Endometrial microvascular endothelial cells (primary cell): ENCODE data around the gene HSPB6. TPM values are rescaled to one million over a fixed set of nuclear protein-coding genes. Genes with fewer than 3 reads are reported as not detected.
"Not testable (repeated sequence)": the region's sequence is repeated elsewhere in the genome, so short reads cannot be mapped to it uniquely, and the experiment has no call there.

ENCODE experiments used
- in situ Hi-C: cut with HindIII; loops from 2 replicates; pipeline ENCODE4 v1.10.0; 2017; ENCODE audit warnings: low sequenced_read_pairs, low pct_unique_long_range_greater_than_20kb; ENCODE audit errors: inconsistent ontology term
- total RNA-seq: library from RNA; depleted of rRNA; stranded (reverse); fragments of >200 nt; gene quantifications from one replicate; pipeline ENCODE4 v1.2.3, GENCODE V29; 2015; ENCODE audit errors: inconsistent ontology term

Gene HSPB6, protein sequence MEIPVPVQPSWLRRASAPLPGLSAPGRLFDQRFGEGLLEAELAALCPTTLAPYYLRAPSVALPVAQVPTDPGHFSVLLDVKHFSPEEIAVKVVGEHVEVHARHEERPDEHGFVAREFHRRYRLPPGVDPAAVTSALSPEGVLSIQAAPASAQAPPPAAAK
- total RNA-seq, result not detected

DNA sequence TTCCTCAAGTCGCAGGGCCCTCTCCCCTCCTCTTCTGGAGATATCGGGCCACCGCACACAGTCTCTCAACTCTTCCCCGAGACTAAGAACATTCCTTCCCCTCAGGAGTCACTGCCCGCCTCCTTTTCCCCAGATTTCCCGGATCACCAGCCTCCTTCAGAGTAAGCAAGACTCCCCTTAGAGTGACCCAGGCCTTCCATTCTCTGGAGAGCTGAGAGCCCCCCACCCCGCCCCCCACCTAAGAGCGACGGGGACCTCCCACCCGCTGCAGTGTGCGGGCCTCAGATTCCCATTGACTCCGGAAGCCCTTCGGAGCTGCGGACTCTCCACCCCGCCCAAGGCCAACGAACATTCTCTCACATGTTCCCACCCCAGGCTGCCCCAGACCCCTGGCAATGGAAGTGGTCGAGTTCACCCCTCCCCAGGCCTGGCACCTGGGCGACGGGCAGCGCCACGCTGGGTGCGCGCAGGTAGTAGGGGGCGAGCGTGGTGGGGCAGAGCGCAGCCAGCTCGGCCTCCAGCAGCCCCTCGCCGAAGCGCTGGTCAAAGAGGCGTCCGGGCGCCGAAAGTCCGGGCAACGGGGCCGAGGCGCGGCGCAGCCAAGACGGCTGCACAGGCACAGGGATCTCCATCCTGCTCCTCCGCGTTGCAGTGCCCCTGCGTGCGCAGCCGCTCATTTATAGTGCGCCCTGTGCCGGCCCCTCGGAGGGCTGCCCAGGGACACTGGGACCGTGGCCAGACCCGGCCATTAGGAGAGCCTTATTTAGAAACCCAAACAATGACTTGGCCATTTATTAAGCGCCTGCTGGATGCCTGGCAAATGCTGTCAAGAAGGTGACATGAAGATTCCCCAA lies at the start of gene HSPB6:
Gene HSPB6, minus strand, starts transcription at position 653 of the 854 bp plus-strand sequence. Its CDS starts 21 bp downstream, at position 632.
- in situ Hi-C loops, result no loop called here

DNA sequence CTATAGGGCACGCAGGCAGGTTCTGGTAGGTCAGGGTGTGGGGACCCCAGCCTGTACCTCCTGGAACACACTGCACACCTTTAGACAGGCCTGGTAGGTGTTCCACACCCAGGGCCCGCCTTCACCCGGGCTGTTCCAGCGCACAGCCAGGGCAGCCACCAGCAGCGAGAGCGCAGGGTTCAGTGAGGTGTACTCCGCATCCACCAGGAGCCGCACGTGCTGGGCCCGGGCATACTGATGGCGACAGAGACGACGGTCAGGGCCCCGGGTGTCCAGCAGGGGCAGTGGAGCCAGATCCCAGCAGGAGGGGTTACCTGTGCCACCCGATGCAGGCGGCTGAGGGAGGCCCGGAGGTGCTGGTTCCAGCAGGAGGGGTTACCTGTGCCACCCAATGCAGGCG lies 49.8 kb upstream of the HSPB6 start:
- in situ Hi-C loops, result no loop called here

DNA sequence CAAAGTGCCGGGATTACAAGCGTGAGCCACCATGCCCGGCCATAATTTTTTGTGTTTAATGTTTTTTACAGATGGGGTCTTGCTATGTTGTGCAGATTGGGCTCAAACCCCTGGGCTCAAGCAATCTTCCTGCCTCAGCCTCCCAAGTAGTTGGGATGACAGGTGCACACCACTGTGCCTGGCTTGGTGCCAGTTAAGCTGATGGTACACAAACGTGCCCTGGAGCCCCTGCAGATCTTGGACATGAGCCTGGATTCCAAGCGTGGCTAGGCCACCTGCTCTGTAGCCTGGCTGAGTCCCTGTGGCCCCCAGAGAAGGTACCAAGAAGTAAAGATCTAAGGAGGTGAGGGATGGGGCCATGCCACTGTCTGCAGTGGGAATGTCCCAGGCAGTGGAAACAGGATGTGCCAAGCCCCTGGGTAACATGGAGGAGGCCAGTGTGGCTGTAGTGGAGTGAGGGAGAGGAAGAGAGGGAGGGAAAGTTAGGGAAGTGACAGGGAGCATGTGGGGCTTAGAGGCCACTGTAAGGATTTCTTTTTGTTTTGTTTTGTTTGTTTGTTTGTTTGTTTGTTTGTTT lies 48.8 kb upstream of the HSPB6 start:
- in situ Hi-C loops, result no loop called here

DNA sequence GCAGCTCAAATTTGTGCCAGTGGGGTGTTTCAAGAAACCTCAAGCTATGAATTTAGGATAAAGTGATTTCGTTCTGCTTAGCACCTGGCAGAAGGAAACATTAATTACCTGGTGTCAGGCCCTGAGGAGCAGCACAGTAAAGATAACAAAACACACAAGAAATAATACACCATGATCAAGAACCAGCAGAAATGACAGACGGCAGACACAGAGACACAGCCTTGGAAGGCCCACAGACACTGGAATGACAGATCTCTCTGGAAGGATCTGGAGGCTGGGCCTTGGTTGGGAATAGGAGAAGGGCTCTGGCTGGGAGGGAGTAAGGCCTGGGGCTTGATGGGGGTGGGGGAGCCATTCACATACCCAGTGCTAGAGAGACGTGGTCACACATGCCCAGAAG lies 45.0 kb upstream of the HSPB6 start:
- in situ Hi-C loops, result no loop called here

DNA sequence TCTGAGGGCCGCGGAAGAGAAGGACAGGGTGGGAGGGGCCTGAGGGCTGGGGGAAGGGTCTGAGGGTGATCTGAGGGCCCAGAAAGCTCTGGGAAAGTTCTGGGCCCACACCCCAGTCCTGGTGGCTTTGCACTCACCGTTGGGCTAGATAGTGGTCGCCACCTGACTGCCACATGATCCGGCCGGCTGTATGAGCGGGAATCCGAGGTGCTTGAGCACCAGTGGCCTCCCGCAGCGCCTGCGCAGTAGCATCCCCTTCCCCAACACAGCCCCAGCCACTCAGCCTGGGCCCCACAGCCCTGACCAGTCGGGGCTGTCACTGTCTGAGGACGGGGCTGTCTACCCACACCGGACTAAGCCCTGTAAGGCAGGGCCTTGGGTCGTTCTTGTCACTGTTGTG lies 40.8 kb upstream of the HSPB6 start:
- in situ Hi-C loops, result no loop called here

DNA sequence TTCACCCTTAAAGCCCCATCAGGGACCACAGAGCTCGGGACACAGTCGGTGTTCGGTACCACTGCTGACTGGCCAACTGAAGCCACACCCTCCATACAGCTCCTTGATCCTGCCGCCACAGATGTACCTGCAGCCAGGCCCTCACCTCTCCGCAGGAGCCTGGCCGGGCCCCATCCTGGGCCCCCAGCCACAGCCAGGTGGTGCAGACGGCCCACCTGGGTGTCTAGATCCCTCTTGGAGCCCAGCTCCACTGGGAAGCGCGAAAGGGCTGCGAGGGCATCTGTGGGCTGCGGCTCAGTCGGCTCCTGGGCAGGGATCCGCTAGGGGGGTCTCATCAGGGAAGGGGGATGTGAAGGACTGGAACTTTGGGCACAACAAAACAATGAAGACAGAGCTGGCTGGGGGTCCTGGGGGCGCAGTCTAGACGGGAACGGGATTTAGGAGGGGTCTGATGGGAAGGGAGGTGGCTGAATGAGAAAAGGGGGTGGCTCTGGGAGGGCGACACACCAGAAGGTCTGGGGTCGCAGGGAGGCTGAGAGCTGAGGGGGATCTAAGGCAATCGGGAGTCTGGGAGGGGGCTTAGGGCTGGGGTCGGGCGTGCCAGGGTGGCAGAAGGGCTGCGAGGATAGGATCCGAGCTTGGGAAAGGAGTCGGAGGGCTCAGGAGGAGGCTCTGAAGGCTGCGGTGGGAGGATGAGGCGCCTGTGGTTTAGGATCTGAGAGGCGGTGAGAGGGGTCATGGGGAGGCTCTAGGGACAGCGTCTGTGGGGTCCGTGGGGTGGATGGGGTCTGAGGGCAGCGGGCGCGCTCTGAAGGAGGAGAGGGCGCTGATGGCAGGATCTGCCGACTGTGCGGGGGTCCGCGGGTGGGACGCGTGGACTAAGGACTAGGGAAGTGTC lies 40.1 kb upstream of the HSPB6 start:
- in situ Hi-C loops, result no loop called here

DNA sequence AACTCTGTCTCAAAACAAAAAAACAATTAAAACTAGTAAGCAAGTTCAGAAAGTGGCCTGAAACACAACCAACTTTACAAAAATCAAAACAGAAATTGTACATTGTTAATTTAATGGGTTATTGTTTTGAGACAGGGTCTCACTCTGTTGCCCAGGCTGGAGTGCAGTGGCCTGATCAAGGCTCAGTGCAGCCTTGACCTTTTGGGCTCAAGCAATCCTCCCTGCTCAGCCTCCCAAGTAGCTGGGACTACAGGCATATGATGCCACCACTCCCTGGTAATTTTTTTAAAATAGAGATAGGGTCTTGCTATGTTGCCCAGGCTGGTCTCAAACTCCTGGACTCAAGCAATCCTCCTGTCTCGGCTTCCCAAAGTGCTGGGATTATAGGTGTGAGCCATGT lies 38.7 kb upstream of the HSPB6 start:
- in situ Hi-C loops, result not testable (repeated sequence)

DNA sequence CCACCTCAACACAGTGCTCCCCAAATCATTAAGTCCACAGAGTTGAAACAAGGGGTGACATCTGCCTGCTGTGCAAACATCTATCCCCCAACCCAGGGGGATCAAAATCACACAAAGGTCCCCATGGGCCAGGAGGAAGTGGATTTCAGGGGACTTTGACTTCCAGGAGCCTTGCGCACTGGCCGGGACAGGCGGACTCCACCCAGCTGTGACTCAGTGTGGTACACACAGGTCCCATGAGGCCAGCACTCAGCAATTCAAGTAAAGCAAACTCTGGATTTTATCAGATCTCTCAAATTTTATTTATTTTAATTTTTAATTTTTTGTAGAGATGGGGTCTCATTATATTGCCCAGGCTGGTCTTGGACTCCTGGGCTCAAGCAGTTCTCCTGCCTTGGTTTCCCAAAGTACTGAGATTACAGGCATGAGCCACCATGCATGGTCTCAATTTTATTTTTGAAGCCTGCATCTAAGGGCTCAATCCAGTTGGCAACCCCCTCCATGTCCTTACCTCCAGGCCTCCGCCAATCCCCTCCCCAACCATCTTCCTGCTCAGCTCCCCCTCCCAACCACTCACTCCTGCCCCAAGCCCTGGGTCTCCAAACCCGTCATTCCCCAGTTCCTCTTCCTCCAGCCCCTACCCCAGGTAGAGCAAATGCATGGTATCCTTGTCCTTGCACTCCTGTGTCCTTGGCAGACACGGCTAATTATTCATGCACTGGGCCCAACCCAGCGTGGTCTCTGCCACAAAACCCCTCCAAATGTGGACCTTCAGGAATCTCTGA lies 36.7 kb upstream of the HSPB6 start:
- in situ Hi-C loops, result no loop called here

DNA sequence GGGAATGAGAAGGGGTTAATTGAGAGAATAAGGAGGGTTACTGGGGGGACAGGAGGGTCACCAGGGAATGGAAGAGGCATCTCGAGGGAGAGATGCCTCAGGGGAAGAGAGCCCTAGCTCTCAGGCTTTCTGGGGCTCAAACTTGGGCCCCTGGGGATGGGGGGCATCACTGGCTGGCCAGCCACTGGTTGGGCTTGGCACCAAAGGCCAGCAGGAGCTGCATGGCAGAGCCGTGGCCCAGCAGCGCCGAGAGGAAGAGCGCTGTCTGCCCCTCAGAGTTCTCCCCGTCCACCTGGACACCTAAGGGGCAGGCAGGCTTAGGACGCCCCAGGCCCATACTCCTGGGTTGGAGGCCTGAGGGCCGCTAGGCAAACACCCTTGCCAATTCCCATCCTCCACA lies 36.1 kb upstream of the HSPB6 start:
- in situ Hi-C loops, result no loop called here

DNA sequence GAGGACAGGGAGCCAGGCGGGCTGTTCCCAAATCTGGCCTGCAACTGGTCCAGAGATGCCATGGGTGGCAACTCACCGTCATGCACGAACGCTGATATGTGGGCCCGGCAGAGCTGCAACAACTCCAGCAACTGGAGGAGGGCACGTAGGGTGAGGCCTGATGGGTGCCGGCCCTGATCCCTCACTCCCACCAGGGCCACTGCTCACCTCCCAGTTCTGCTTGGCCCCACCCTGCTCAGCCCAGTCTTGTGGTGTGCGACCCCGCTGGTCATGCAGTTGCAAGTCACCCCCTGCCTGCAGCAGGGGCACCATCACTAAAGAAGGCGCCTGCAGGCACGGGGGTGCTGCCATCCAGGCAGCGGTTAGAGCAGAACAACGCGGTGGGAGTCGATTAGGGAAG lies 35.5 kb upstream of the HSPB6 start:
- in situ Hi-C loops, result no loop called here

DNA sequence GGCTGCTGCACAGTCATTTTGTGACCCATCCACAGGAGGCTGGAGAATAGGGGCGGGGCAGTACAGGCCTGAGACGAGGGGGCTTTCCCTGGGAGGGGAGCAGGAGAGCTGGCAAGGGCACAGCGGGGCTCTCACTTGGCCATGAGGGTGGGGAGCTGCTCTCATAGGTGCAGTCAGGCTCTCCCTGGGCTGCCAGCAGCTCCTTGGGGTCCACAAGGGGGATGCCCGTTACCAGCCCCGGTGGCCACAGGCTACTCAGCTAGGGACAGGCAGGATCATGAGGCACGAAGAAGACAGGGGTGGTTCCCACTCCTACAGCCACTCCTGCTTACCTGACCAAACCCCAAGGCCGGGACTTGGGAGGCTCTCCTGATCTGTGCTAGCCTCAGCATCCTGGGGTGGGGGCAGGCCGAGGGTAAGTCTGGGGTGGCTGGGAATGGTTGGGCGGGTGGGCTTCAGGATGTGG lies 35.0 kb upstream of the HSPB6 start:
- in situ Hi-C loops, result no loop called here

DNA sequence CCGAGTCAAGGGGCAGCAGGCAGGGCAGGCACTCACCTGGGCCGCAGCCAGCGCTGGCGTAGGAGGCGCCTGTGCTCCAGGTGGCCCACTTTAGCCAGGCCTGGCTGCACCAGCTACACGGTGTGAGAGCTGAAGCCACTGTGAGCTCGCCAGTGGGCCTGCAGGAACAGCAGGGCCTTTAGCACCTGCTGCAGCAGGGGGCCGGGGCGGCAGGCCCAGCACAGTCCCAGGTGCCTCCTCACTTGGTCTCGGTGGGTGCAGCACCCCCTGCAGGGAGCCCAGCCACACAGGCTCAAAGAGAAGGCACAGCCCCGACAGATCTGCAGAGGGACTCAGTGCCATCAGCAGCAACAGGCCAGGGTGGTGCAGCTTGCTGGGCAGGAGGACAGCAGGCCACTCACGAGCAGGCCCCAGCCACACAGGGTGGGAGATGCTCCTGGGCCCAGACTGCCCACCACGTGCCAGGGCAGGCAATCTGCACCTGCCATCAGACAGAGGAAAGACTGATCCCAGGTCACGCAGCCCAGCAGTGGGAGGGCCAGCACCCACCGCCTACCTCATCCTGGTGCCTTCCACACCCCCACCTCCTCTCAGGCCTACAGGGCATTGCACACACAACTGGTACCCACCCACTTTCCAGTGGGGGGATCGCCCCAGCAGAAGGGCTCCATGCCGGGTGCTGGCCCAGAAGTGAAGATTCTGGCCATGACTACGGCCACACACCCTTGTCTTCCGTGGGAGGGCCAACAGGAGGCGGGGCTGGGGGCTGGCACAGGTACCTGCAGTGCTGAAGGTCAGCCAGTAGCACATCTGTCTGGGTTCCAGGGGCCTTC lies 34.4 kb upstream of the HSPB6 start:
- in situ Hi-C loops, result no loop called here

DNA sequence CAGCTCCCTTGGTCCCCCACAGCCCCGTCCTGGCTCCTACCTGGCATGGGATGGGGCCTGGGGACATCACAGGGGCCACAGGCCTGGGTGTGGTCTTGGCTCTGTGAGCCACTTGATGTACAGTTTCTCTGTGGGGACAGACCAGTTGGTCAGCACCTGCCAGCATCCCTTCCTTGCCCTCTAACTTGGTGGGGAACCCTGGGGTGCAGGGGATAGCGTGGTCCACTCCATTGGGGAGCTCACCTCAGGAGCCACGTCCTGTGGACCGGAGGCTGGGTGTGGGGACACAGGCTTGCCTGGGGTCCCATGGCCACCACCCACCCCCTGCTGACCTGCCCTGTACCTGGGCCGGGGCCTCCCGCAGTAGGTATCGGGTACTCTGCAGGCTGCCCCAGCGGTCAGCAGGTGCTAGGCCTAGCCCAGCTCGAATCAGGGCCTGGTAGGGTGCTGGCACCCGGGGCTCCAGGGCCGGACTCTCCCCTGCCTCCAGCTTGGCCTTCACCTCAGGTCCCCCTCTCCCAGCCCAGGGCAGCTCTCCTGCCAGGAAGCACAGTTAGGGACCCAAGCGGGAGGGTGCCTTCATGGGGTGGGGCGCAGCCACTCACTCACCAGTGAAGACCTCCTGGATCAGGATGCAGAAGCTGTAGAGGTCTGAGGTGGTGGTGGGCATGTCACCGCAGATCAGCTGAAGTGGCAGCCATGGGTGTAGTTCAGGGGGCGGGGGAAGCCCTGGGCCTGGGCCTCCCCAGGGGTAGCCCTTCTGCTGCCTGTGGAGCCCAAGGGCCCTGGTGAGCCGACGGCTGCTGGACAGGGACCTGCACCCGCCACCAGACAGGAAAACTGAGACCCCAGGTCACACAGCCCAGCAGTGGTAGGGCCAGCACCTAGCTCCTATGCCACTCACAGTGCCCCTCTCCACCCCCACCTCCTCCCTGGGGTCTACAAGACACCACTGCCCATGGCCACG lies 33.4 kb upstream of the HSPB6 start:
- in situ Hi-C loops, result no loop called here

DNA sequence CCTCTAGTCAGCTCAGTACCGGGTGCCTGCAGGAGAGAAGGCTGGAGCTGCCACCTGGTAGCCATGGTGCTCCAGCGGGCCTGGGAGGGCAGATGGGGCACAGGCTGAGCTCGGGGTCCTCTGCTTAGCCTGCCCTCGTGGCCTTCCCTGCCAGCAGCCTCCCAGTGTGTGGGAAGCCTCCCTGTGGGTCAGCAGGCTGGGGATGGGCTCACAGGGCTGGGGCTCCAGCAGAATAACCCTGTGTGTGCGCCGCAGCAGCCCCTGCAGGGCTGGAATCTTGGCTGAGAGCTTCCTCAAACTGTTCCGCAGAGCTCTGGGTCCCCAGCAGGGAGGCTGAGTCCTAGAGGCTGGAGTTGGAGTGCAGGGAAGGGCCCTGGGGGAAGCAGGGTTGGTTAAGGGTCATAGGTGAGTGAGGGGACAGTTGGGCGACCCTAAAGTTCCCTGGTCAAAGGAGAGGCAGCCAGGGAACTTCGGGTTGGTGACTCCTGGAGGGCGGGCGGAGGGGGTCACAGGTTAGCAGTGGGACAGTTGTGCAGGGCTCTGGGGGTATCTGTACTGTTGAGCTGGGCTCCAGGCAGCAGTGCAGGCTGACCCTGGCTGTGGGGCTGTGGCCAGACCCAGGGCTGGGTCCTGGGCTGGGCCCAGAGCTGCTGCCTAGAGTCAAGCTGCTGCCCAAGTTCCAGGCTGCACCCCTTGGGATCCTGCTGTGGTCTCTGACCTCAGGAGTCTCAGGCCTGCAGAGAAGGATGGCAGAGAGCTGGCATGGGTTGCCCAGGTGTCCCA lies 32.6 kb upstream of the HSPB6 start:
- in situ Hi-C loops, result no loop called here

DNA sequence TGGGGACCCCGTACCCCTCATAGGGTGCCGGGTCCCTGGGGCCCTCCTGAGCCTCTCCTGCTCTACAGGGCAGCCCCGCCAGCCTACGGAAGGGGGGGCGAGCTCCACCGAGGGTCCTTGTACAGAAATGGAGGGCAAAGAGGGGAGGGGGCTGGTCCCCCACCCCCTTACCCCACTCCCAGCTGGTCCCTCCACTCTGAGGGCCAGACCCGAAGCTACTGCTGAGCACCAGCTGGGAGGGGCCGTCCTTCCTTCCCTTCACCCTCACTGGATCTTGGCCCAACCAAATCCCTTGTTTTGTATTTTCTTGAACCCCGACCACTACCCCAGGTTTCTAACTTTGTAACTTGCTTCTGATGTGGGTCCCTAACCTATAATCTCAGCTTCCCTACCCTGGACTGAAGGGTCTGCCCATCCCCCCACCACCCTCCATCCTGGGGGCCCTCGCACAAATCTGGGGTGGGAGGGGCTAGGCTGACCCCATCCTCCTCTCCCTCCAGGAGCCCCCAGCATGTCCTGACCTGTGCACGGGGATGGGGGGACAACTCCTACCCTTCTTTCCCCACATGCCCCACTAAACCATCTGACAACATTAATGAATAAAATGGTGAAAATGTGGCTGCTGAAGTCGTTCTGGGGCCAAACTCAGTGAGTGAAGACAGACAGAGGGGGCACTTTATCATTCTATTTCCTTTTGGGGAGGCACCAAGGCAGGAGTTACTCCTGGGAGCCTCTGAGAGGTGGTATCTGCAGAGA lies 31.6 kb upstream of the HSPB6 start:
- in situ Hi-C loops, result no loop called here
